Fibroblast of lung (primary cell): ENCODE results near the gene BHMT2.

Experiments
- EZH2 ChIP-seq: IDR thresholded peaks from 2 replicates; pipeline ENCODE4 v1.5.1; 2012; ENCODE audit warnings: low read length, control low read depth, mild to moderate bottlenecking; ENCODE audit errors: missing control alignments
- TF ChIP-seq, protein P1 (sequence below), 2 donors: IDR thresholded peaks in 1 of 2; conservative IDR thresholded peaks in 1 of 2; 1 replicate in 1 of 2; 2 replicates in 1 of 2; pipeline ENCODE4 v1.5.1; 2011 to 2012; ENCODE audit warnings: low read length in 2 of 2, control low read depth in 1 of 2, inconsistent platforms in 1 of 2, low read depth in 1 of 2, mild to moderate bottlenecking in 1 of 2

DNA sequence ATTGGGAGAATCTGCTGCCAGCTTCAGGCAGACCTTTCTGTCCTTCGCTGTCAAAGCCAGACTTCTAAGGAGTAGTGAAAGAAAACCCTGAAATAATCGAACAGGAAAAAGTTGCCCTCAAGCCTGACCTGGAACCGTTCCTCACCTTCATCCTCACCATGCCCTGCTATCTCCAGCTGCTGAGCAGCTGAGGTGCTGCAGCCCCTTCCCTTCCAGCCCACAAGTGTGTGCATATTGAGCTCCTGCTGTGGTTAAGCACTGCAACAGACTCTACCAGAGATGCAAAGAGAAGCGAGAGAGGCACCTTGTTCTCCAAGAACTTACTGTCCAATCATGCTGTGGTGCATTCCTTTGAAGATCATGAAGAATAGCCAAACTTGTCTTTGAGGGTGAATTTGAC is 18.9 kb downstream of the BHMT2 start:
- TF ChIP-seq, protein P1, sequence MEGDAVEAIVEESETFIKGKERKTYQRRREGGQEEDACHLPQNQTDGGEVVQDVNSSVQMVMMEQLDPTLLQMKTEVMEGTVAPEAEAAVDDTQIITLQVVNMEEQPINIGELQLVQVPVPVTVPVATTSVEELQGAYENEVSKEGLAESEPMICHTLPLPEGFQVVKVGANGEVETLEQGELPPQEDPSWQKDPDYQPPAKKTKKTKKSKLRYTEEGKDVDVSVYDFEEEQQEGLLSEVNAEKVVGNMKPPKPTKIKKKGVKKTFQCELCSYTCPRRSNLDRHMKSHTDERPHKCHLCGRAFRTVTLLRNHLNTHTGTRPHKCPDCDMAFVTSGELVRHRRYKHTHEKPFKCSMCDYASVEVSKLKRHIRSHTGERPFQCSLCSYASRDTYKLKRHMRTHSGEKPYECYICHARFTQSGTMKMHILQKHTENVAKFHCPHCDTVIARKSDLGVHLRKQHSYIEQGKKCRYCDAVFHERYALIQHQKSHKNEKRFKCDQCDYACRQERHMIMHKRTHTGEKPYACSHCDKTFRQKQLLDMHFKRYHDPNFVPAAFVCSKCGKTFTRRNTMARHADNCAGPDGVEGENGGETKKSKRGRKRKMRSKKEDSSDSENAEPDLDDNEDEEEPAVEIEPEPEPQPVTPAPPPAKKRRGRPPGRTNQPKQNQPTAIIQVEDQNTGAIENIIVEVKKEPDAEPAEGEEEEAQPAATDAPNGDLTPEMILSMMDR (conservative IDR thresholded peaks at IDR 0.05 in 1 of 2, IDR thresholded peaks at IDR 0.05 in 1 of 2; ENCODE audit: low read depth in 1 of 2, low read length in 2 of 2) = no peak
- TF ChIP-seq EZH2 = no peak
